Keratinocyte (primary cell): ENCODE data around the gene STON2.

Experiments
- CTCF ChIP-seq, 3 experiments: IDR thresholded peaks in 1 of 3; conservative IDR thresholded peaks in 1 of 3; optimal IDR thresholded peaks in 1 of 3; 2 replicates in 2 of 3; 3 replicates in 1 of 3; pipeline versions ENCODE3 to v1.5.1; 2011; ENCODE audit warnings: low read length in 3 of 3, mild to moderate bottlenecking in 3 of 3, moderate library complexity in 2 of 3, control low read depth in 1 of 3, inconsistent platforms in 1 of 3; ENCODE audit not compliant: insufficient read depth in 2 of 3; ENCODE audit errors: extremely low read depth in 1 of 3
- EZH2 ChIP-seq: IDR thresholded peaks from one replicate; pipeline ENCODE4 v1.6.1; 2012; ENCODE audit warnings: inconsistent platforms, mild to moderate bottlenecking, low read length, moderate library complexity

- no peak for TF ChIP-seq CTCF (optimal IDR thresholded peaks at IDR 0.05 in 1 of 3, IDR thresholded peaks at IDR 0.05 in 1 of 3, conservative IDR thresholded peaks at IDR 0.05 in 1 of 3; ENCODE audit: extremely low read depth in 1 of 3, insufficient read depth in 2 of 3, low read length in 3 of 3)
- TF ChIP-seq EZH2, result no peak
Measured at GRCh38 chr14:81309511-81309910, 90.6 kb downstream of the STON2 start.
